ENCODE measurements around the gene KIF1B.

Gene KIF1B

GRCh38 chr1:10286244-10286643, 75.9 kb downstream of the KIF1B start:
- no peak for TF ChIP-seq ZFX (IDR thresholded peaks at IDR 0.05; ENCODE audit: borderline replicate concordance)
- TF ChIP-seq CTCF (IDR thresholded peaks at IDR 0.05) = no peak
- H3K27ac ChIP-seq = no peak overlapping the region

GRCh38 chr1:10287023-10287645, 76.8 kb downstream of the KIF1B start:
- H3K27ac ChIP-seq = no peak overlapping the region
- TF ChIP-seq ZFX (IDR thresholded peaks at IDR 0.05; ENCODE audit: borderline replicate concordance) = no peak
- no peak for TF ChIP-seq CTCF (IDR thresholded peaks at IDR 0.05)

- H3K27ac ChIP-seq = no peak overlapping the region
- no peak for TF ChIP-seq CTCF (IDR thresholded peaks at IDR 0.05)
- no peak for TF ChIP-seq ZFX (IDR thresholded peaks at IDR 0.05; ENCODE audit: borderline replicate concordance)
Measured at GRCh38 chr1:10288029-10288615, 77.8 kb downstream of the KIF1B start.

GRCh38 chr1:10291705-10292104, 81.3 kb downstream of the KIF1B start:
- H3K27ac ChIP-seq = peak overlapping the region; percentile 30
- no peak for TF ChIP-seq CTCF (IDR thresholded peaks at IDR 0.05)
- no peak for TF ChIP-seq ZFX (IDR thresholded peaks at IDR 0.05; ENCODE audit: borderline replicate concordance)

GRCh38 chr1:10292188-10292587, 81.8 kb downstream of the KIF1B start:
- TF ChIP-seq CTCF (IDR thresholded peaks at IDR 0.05) (no peak), ZFX (IDR thresholded peaks at IDR 0.05; ENCODE audit: borderline replicate concordance) (no peak)

GRCh38 chr1:10295481-10296085, 85.2 kb downstream of the KIF1B start:
- no peak overlapping the region for H3K27ac ChIP-seq
- TF ChIP-seq CTCF (IDR thresholded peaks at IDR 0.05) (no peak), ZFX (IDR thresholded peaks at IDR 0.05; ENCODE audit: borderline replicate concordance) (no peak)

More at GRCh38 chr1:10292188-10292587, 81.8 kb downstream of the KIF1B start:
- H3K27ac ChIP-seq = peak overlapping the region; percentile 30

GRCh38 chr1:10299151-10299550, 88.8 kb downstream of the KIF1B start:
- TF ChIP-seq ZFX (IDR thresholded peaks at IDR 0.05; ENCODE audit: borderline replicate concordance) (no peak), CTCF (IDR thresholded peaks at IDR 0.05) (no peak)
- peak overlapping the region; percentile 22; the same call in 1 of the 2 replicates for H3K27ac ChIP-seq

All from 22Rv1 (cell line).